Thoracic aorta (tissue), 2 donors: Measurements from ENCODE around the gene SIN3A. TPM values are rescaled to one million over a fixed set of nuclear protein-coding genes. Genes with fewer than 3 reads are reported as not detected.

ENCODE experiments used
- ATAC-seq: fragments of 150-250 bp; one replicate; pipeline ENCODE4 v1.8.0; 2017; ENCODE audit warnings: low read depth; ENCODE audit not compliant: insufficient number of reproducible peaks, low FRiP score
- DNase-seq: peaks from one replicate; pipeline ENCODE4 v3.0.0-alpha.2; 2020; ENCODE audit warnings: low spot score
- H3K27ac ChIP-seq, 2 donors: fragments of 200-600 bp; sonication (generic); 1 replicate in 1 of 2; 2 replicates in 1 of 2; pipeline ENCODE4 v1.5.1; 2016; ENCODE audit warnings: mild to moderate bottlenecking in 2 of 2, moderate library complexity in 2 of 2
- H3K27me3 ChIP-seq: fragments of 200-600 bp; sonication (generic); replicated peaks from 2 replicates; pipeline ENCODE4 v1.6.0; 2016; ENCODE audit warnings: mild to moderate bottlenecking; ENCODE audit not compliant: insufficient read depth
- H3K36me3 ChIP-seq: fragments of 200-600 bp; sonication (generic); one replicate; pipeline ENCODE4 v1.5.1; 2016
- H3K4me1 ChIP-seq, 2 donors: fragments of 200-600 bp; sonication (generic); 1 replicate in 1 of 2; 2 replicates in 1 of 2; pipeline versions ENCODE4 v1.5.1 to v1.6.0; 2016; ENCODE audit warnings: low read depth in 2 of 2, mild to moderate bottlenecking in 1 of 2; ENCODE audit not compliant: control insufficient read depth in 1 of 2
- H3K4me3 ChIP-seq: fragments of 200-600 bp; sonication (generic); 2 replicates; pipeline ENCODE4 v1.5.1; 2016; ENCODE audit warnings: mild to moderate bottlenecking
- H3K9me3 ChIP-seq: fragments of 200-600 bp; sonication (generic); 2 replicates; pipeline ENCODE4 v1.5.1; 2016
- total RNA-seq, 2 donors: library from RNA; depleted of rRNA; stranded (reverse); fragments of >200 nt; gene quantifications; one replicate each; pipeline versions ENCODE4 v1.1.0 to v1.2.3, GENCODE V29; 2016
- TF ChIP-seq, protein P1 (sequence below): fragments of 200-600 bp; sonication (generic); IDR thresholded peaks from one replicate; pipeline ENCODE4 v1.5.1; 2019; ENCODE audit warnings: antibody characterized with exemption

Gene SIN3A
- total RNA-seq, 2 donors from 2014 or later, result 34.0 to 52.5 TPM

DNA sequence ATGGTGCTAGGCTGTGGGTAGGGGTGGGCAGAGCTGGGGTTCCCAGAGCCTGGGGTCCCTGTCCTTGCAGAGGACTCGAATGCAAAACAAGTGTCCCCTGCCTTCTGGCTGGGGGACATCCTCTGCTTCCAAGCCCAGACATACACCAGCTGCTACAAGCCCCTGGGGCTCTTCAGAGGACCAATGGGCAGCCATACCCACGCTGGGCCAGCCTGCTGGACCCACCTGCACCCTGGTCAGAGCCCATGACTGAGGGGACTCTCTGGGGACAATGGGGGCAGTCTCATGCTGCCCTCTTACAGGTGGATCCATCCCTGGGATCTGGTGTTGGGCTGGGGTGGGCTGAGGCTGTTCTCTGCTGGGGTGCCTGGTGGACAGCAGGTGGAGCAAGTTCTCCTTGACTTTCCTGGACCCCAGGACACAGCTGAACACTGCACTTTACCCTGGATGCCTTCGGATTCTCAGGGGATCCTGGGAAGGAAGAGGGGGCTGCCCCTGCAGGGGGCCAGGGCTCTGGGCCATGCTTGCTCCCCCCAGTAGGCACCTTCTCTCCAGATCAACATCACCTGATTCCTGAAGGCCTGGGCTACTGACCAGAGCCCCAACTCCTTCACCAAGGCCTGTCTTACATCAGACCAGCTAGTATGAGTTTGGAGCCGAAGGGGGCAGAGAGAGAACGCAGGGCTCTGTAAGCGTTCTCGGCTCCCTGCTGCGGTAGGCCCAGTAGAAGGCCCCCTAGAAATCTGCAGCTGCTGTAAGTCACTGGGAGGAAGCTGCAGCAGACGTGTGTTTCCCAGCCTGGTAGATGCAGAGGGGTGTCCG lies 122.8 kb downstream of the SIN3A start:
- Histone ChIP-seq H3K36me3 (no peaks in the 10 kb centered on the region), H3K4me3 (no peak overlapping the region), H3K27me3 (no peaks in the 10 kb centered on the region), H3K9me3 (no peaks in the 10 kb centered on the region), H3K4me1 (no peaks in the 10 kb centered on the region), H3K27ac (no peak overlapping the region)
- DNase-seq, result no peak
- TF ChIP-seq, protein P1, sequence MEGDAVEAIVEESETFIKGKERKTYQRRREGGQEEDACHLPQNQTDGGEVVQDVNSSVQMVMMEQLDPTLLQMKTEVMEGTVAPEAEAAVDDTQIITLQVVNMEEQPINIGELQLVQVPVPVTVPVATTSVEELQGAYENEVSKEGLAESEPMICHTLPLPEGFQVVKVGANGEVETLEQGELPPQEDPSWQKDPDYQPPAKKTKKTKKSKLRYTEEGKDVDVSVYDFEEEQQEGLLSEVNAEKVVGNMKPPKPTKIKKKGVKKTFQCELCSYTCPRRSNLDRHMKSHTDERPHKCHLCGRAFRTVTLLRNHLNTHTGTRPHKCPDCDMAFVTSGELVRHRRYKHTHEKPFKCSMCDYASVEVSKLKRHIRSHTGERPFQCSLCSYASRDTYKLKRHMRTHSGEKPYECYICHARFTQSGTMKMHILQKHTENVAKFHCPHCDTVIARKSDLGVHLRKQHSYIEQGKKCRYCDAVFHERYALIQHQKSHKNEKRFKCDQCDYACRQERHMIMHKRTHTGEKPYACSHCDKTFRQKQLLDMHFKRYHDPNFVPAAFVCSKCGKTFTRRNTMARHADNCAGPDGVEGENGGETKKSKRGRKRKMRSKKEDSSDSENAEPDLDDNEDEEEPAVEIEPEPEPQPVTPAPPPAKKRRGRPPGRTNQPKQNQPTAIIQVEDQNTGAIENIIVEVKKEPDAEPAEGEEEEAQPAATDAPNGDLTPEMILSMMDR, result no peak
- ATAC-seq, result no peak

DNA sequence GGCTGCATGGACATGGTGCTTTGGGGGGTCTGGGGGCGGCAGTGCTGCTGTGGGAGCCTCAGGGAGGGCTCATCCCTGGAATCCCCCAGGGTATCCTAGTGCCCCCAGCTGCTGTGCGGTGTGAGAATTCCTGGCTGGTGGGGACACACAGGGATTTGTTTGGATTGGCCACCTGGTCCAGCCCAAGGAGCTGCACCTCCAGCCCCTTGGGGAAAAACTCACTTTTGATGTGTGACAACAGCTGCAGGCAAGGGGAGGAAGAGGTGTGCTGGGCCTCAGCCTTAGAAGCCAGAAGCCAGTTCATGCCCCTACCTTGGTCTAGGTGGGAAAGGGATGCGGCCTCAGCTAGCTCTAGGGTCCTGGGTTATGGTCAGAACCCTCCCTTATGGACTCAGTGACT lies 124.0 kb downstream of the SIN3A start:
- TF ChIP-seq, protein P1, result no peak
- Histone ChIP-seq H3K4me3 (no peak overlapping the region), H3K27ac (no peak overlapping the region), H3K9me3 (no peaks in the 10 kb centered on the region), H3K27me3 (no peaks in the 10 kb centered on the region), H3K4me1 (no peaks in the 10 kb centered on the region), H3K36me3 (no peaks in the 10 kb centered on the region)
- no peak for DNase-seq
- no peak for ATAC-seq

DNA sequence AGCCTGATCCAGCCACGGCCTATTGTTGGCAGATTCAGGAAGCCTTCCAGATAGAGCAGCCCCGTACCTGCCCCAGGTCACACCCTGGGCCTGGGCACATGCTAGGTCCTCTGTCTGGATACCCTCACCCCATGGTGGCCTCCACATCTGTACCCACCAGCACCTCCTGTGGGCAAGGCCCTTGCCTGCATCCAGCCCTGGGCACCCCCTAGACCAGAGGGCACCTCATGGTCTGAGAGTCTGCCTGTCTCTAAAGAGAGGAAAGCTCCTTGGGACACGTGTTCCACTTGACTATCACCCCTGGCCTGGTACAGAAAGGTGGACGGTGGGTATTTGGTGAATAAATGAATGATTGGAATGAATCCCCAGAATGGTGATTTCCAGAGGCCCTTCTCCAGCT lies 124.5 kb downstream of the SIN3A start:
- Histone ChIP-seq H3K4me1 (no peaks in the 10 kb centered on the region), H3K27ac (no peak overlapping the region), H3K36me3 (no peaks in the 10 kb centered on the region), H3K9me3 (no peaks in the 10 kb centered on the region), H3K27me3 (no peaks in the 10 kb centered on the region), H3K4me3 (no peak overlapping the region)
- no peak for DNase-seq
- TF ChIP-seq, protein P1, result no peak
- no peak for ATAC-seq

DNA sequence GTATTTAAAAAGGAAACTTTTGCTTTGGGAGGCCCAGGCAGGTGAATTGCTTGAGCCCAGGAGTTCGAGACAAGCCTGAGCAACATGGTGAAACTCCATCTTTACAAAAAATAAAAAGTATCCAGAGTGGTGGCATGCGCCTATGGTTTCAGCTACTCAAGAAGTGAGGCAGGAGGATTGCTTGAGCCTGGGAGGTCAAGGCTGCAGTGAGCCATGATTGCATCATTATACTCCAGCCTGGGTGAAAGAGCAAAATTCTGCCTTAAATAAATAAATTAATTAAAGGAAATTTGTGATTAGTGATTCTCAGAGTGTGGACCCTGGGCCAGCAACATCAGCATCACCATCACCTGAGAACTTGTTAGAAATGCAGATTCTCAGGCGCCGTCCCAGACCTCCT lies 125.6 kb downstream of the SIN3A start:
- TF ChIP-seq, protein P1, result no peak

DNA sequence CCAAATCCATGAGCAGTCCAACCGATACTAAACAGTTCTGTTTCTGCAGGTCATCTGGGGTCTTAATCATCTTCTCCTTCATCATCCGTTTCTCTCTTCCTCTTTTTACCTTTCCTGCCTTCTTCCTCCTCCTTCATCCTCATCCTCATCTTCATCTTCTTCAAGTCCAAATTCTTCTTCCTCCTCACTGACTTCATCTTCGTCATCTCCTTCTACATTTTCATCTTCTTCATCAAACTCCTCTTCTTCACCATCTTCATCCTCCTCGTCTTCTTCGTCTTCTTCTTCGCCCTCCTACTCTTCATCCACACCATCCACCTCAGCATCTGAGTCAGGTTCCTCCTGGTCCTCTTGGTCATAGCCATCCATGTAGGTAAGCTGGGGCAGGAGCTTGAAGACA lies 129.8 kb downstream of the SIN3A start:
- no peaks in the 10 kb centered on the region for H3K4me1 ChIP-seq
- TF ChIP-seq, protein P1, result no peak
- no peak overlapping the region for H3K4me3 ChIP-seq
- no peaks in the 10 kb centered on the region for H3K9me3 ChIP-seq
- H3K36me3 ChIP-seq, result no peaks in the 10 kb centered on the region
- ATAC-seq, result no peak
- no peak for DNase-seq
- H3K27ac ChIP-seq, result no peak overlapping the region
- H3K27me3 ChIP-seq, result no peaks in the 10 kb centered on the region

More for the DNA sequence above, 125.6 kb downstream of the SIN3A start:
- Histone ChIP-seq H3K4me3 (no peak overlapping the region), H3K36me3 (no peaks in the 10 kb centered on the region), H3K9me3 (no peaks in the 10 kb centered on the region), H3K27ac (no peak overlapping the region), H3K27me3 (no peaks in the 10 kb centered on the region), H3K4me1 (no peaks in the 10 kb centered on the region)
- ATAC-seq (no peak), DNase-seq (no peak)

Other genes starting within 250 kb of the SIN3A start
- gene C15orf39, start 249.8 kb downstream of the SIN3A start, total RNA-seq, result 10 to 100 TPM; 22.7 to 45.2 TPM
- gene GOLGA6C, start 193.4 kb downstream of the SIN3A start, total RNA-seq, result under 1 TPM in 1 of 2 donors, not detected in 1; 0.56 TPM
- gene GOLGA6D, start 168.9 kb downstream of the SIN3A start, total RNA-seq, result not detected
- gene COMMD4, start 115.6 kb downstream of the SIN3A start, total RNA-seq, result 10 to 100 TPM; 57.6 to 71.2 TPM
- 10 to 100 TPM; 47.8 to 62.3 TPM for gene NEIL1, start 104.7 kb downstream of the SIN3A start, total RNA-seq
- 100 to 1,000 TPM; 394 to 471 TPM for gene MAN2C1, start 83.1 kb downstream of the SIN3A start, total RNA-seq
- 10 to 100 TPM; 19.6 to 20.9 TPM for gene PTPN9, start 127.6 kb upstream of the SIN3A start, total RNA-seq
- gene SNUPN, start 174.0 kb upstream of the SIN3A start, total RNA-seq, result 10 to 100 TPM in 1 of 2 donors, 1 to 10 TPM in 1; 5.8 to 16.9 TPM
- gene IMP3, start 188.5 kb upstream of the SIN3A start, total RNA-seq, result 100 to 1,000 TPM in 1 of 2 donors, 10 to 100 TPM in 1; 79.9 to 127 TPM
- gene SNX33, start 196.2 kb upstream of the SIN3A start, total RNA-seq, result 10 to 100 TPM; 45.1 to 57.3 TPM